HL-60 (cell line): ENCODE results near the gene GP1BB.

Experiments used
- DNase-seq, 2 experiments: peaks; one replicate each; pipeline ENCODE4 v3.0.0-alpha.2; 2010 to 2020; ENCODE audit warnings: low read depth in 1 of 2, low spot score in 1 of 2
- H3K27ac ChIP-seq: fragments of 250-450 bp; sonication (Bioruptor Pico); replicated peaks from 2 replicates; pipeline ENCODE4 v1.5.1; 2020; ENCODE audit warnings: mild to moderate bottlenecking, moderate library complexity
- H3K27me3 ChIP-seq: fragments of 250-450 bp; sonication (Bioruptor Pico); 2 replicates; pipeline ENCODE4 v1.5.1; 2021; ENCODE audit warnings: mild to moderate bottlenecking, moderate library complexity; ENCODE audit not compliant: insufficient read depth, poor library complexity, severe bottlenecking
- H3K4me3 ChIP-seq: replicated peaks from 2 replicates; pipeline ENCODE4 v1.5.1; 2011; ENCODE audit warnings: mild to moderate bottlenecking, control low read depth, low read length; ENCODE audit not compliant: insufficient read depth
- GABPA ChIP-seq: IDR thresholded peaks from 2 replicates; pipeline ENCODE4 v1.6.1; 2012; ENCODE audit warnings: low read depth
- POLR2AphosphoS5 ChIP-seq: IDR thresholded peaks from 2 replicates; pipeline ENCODE4 v1.6.1; 2012; ENCODE audit warnings: low read depth
- SPI1 ChIP-seq: IDR thresholded peaks from 2 replicates; pipeline ENCODE4 v1.6.1; 2012; ENCODE audit warnings: low read depth, mild to moderate bottlenecking, borderline replicate concordance
- TF ChIP-seq, protein P1 (sequence below): IDR thresholded peaks from 2 replicates; pipeline ENCODE4 v1.6.1; 2012; ENCODE audit warnings: low read depth; ENCODE audit not compliant: insufficient replicate concordance
- TF ChIP-seq, protein P2 (sequence below): IDR thresholded peaks from one replicate; pipeline ENCODE4 v1.5.1; 2011; ENCODE audit warnings: low read length, control low read depth, inconsistent platforms; ENCODE audit not compliant: insufficient read depth

GP1BB gene

DNA sequence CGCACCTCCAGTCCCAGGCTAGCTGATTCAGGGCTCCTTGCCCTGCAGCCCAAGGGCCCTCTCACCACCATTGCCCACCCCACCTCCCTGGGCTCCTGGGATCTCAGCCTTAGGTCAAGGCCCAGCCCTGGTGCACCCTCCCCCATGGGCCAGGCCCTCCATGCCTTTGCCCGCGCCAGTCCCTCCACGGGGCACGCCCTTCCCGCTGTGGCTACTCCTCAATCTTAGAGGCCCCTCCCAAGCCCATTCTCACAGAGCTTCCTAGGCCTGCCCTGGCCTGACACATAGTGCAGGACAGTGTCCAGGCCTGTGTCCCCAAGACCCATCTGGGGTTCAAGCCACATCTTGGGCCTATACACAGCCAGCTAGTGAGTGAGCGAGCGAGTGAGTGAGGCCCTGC, 6.9 kb downstream of the GP1BB start:
- Histone ChIP-seq H3K27ac (no peak overlapping the region), H3K27me3 (no peaks in the 10 kb centered on the region), H3K4me3 (no peak overlapping the region)
- TF ChIP-seq, protein P1, sequence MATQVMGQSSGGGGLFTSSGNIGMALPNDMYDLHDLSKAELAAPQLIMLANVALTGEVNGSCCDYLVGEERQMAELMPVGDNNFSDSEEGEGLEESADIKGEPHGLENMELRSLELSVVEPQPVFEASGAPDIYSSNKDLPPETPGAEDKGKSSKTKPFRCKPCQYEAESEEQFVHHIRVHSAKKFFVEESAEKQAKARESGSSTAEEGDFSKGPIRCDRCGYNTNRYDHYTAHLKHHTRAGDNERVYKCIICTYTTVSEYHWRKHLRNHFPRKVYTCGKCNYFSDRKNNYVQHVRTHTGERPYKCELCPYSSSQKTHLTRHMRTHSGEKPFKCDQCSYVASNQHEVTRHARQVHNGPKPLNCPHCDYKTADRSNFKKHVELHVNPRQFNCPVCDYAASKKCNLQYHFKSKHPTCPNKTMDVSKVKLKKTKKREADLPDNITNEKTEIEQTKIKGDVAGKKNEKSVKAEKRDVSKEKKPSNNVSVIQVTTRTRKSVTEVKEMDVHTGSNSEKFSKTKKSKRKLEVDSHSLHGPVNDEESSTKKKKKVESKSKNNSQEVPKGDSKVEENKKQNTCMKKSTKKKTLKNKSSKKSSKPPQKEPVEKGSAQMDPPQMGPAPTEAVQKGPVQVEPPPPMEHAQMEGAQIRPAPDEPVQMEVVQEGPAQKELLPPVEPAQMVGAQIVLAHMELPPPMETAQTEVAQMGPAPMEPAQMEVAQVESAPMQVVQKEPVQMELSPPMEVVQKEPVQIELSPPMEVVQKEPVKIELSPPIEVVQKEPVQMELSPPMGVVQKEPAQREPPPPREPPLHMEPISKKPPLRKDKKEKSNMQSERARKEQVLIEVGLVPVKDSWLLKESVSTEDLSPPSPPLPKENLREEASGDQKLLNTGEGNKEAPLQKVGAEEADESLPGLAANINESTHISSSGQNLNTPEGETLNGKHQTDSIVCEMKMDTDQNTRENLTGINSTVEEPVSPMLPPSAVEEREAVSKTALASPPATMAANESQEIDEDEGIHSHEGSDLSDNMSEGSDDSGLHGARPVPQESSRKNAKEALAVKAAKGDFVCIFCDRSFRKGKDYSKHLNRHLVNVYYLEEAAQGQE = no peak
- TF ChIP-seq, protein P2, sequence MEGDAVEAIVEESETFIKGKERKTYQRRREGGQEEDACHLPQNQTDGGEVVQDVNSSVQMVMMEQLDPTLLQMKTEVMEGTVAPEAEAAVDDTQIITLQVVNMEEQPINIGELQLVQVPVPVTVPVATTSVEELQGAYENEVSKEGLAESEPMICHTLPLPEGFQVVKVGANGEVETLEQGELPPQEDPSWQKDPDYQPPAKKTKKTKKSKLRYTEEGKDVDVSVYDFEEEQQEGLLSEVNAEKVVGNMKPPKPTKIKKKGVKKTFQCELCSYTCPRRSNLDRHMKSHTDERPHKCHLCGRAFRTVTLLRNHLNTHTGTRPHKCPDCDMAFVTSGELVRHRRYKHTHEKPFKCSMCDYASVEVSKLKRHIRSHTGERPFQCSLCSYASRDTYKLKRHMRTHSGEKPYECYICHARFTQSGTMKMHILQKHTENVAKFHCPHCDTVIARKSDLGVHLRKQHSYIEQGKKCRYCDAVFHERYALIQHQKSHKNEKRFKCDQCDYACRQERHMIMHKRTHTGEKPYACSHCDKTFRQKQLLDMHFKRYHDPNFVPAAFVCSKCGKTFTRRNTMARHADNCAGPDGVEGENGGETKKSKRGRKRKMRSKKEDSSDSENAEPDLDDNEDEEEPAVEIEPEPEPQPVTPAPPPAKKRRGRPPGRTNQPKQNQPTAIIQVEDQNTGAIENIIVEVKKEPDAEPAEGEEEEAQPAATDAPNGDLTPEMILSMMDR = no peak
- TF ChIP-seq GABPA (no peak), SPI1 (no peak), POLR2AphosphoS5 (no peak)
- no peak for DNase-seq

DNA sequence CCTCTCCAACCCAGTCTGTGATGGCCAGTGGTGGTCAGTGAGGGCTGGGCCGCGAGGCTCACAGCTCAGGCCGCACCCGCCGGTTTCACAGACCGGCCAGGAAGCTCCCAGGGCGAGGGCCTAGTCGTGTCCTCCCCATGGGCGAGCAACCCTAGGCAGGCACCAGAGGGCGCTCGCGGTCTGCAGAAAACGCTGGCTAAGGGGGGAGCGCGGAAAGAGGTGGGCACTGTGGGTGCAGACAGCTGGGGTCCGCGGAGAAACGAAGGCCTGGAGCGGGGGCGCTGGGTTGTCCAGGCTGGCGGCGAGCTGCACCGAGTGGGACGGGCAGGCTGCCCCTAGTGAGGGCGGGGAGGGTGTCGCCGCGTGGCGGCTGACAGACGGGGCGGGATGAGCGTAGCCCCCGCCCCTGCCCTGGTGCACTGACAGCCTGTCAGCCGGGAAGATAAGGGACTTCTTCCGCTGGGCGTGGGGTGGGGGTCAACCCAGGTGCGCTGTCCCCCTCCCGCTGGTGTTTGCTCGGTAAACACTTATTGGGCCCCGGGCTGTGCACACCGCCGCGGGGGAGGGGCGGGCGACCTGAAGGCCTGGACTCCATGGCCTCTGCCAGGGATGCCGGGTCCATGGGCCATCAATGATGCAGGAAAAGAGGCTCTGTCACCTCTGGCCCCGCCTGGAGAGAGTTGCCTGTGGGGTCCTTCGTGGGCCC, 7.5 kb downstream of the GP1BB start:
- peak overlapping the region; percentile 18 for H3K4me3 ChIP-seq
- TF ChIP-seq, protein P1 = no peak
- TF ChIP-seq, protein P2 = peak; percentile 52
- TF ChIP-seq SPI1 (no peak), POLR2AphosphoS5 (no peak), GABPA (no peak)
- H3K27me3 ChIP-seq = no peaks in the 10 kb centered on the region
- peak; percentile 43 to 69 for DNase-seq
- H3K27ac ChIP-seq = no peak overlapping the region

DNA sequence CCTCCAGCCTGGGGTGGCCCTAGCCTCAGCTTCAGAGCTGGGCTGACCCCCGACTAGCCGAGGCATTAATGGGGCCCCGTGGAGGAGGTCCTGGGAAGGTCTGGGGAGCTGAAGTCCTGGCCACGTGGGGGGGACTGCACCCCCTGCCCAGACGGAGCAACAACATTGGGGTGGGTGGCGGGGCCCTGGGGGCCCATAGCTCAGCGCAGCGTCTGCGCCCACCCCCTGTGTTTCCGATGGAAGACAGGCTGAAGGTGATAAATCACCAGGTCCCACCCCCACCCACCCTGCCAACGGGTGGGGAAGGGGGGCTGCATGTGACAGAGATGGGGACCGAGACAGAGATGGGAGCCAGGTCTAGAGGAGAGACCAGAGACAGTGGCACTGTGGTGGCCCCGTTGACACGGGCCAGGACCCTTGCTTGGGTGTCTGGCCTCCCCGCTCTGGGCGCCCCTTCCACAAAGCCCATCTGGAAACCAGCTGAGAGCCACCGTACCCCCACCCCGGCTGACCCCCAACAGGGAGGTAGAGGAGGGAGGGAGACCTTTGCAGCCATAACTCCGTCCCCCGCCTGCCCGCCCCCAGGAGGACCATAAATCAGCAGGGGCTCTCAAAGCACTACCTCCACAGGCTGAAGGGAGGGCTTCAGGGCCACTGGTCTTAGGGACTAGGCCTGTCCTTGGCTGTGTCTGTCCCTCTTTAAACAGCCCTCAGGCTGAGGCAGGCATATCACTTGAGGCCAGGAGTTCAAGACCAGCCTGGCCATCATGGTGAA, 8.2 kb downstream of the GP1BB start:
- no peak for TF ChIP-seq GABPA
- TF ChIP-seq POLR2AphosphoS5 = no peak
- no peak for TF ChIP-seq SPI1
- TF ChIP-seq, protein P1 = no peak
- TF ChIP-seq, protein P2 = no peak
- H3K4me3 ChIP-seq = no peak overlapping the region
- no peak overlapping the region for H3K27ac ChIP-seq
- DNase-seq = no peak
- no peaks in the 10 kb centered on the region for H3K27me3 ChIP-seq
